MCF 10A (cell line): ENCODE measurements around the gene LRRC47. TPM values are rescaled to one million over a fixed set of nuclear protein-coding genes. Genes with fewer than 3 reads are reported as not detected.

Experiments used
- BruUV-seq: library from RNA; stranded (reverse); fragments of 400-500 nt; replicated peaks from 2 replicates; lab custom pipeline; 2021; lab: Mats Ljungman, UMichigan
- CTCF ChIA-PET: fragments of 300-600 bp; sonication (Branson Sonifier 250); formaldehyde crosslinking; extraction: SDS; loops from one replicate; lab custom pipeline; 2021; ENCODE audit warnings: antibody characterized with exemption, inconsistent platforms; lab: Yijun Ruan, JAX
- POLR2A ChIA-PET: fragments of 300-600, 350-650 bp; sonication (Branson Sonifier 250); formaldehyde crosslinking; extraction: SDS; loops from one replicate; lab custom pipeline; 2020; ENCODE audit warnings: antibody characterized with exemption, inconsistent platforms; lab: Yijun Ruan, JAX
- DNase-seq: peaks from one replicate; pipeline ENCODE4 v3.0.0-alpha.2; 2018; ENCODE audit not compliant: unreplicated experiment
- H3K27ac Mint-ChIP-seq: one replicate; pipeline ENCODE4 v1.8.0; 2022; ENCODE audit warnings: mild to moderate bottlenecking, low read depth, mixed read lengths; ENCODE audit not compliant: unreplicated experiment
- H3K27me3 Mint-ChIP-seq: one replicate; pipeline ENCODE4 v1.8.0; 2022; ENCODE audit warnings: mixed read lengths; ENCODE audit not compliant: insufficient read depth, unreplicated experiment
- H3K36me3 Mint-ChIP-seq: one replicate; pipeline ENCODE4 v1.8.0; 2022; ENCODE audit warnings: mild to moderate bottlenecking, moderate library complexity, mixed read lengths; ENCODE audit not compliant: insufficient read depth, unreplicated experiment
- H3K4me1 Mint-ChIP-seq: one replicate; pipeline ENCODE4 v1.8.0; 2022; ENCODE audit warnings: mixed read lengths; ENCODE audit not compliant: insufficient read depth, unreplicated experiment
- H3K4me3 Mint-ChIP-seq: one replicate; pipeline ENCODE4 v1.8.0; 2022; ENCODE audit warnings: mild to moderate bottlenecking, moderate library complexity, mixed read lengths; ENCODE audit not compliant: unreplicated experiment
- H3K9me3 Mint-ChIP-seq: one replicate; pipeline ENCODE4 v1.8.0; 2022; ENCODE audit warnings: mixed read lengths; ENCODE audit not compliant: unreplicated experiment
- intact Hi-C: fragments of 100-400 bp; cut with micrococcal nuclease; formaldehyde crosslinking; loops from 2 replicates; pipeline ENCODE4 v1.14.1; 2022
- total RNA-seq: library from RNA; stranded (reverse); gene quantifications from 2 replicates; pipeline ENCODE4 v1.2.3, GENCODE V29; 2022
- TF ChIP-seq, protein P1 (sequence below): fragments of 200-600 bp; IDR thresholded peaks from one replicate; pipeline ENCODE4 v1.8.0; 2022; ENCODE audit warnings: antibody characterized with exemption, mild to moderate bottlenecking; ENCODE audit not compliant: unreplicated experiment

Gene LRRC47
- total RNA-seq, 1 experiment from 2014 or later, result 46.1 TPM

DNA sequence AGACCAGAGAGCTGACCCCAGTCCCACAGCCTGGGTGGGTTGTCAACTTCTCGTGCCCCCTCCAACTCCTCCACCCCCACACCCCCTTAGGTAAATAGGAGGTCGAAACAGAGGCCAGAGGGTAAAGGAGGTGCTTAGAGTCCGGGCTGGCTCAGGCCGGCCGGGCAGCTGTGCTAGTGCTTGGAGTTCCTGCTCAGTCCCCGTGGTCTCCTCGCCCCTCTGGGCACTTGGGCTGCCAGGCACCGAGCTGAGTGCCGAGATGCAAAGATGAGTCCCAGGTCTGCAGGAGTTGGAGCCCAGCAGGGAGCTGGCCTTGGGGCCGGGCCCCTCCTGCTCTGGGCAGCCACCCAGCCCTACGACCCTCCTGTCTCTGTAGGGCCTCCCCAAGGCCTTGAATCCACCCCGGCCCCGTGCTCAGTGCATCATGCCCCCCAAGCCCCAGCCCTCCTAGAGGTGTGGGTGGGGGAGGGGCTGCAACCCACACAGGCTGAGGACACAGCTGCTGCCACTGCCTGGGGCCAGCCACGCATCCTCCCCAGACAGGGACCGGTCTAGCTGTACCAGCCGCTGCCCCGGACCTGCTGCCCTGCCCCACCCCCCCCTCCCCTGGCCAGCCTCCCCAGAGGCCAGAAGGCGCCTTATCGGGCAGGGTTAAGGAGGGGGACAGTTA is 21.9 kb downstream of the LRRC47 start:
- TF ChIP-seq, protein P1, sequence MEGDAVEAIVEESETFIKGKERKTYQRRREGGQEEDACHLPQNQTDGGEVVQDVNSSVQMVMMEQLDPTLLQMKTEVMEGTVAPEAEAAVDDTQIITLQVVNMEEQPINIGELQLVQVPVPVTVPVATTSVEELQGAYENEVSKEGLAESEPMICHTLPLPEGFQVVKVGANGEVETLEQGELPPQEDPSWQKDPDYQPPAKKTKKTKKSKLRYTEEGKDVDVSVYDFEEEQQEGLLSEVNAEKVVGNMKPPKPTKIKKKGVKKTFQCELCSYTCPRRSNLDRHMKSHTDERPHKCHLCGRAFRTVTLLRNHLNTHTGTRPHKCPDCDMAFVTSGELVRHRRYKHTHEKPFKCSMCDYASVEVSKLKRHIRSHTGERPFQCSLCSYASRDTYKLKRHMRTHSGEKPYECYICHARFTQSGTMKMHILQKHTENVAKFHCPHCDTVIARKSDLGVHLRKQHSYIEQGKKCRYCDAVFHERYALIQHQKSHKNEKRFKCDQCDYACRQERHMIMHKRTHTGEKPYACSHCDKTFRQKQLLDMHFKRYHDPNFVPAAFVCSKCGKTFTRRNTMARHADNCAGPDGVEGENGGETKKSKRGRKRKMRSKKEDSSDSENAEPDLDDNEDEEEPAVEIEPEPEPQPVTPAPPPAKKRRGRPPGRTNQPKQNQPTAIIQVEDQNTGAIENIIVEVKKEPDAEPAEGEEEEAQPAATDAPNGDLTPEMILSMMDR, result no peak
- intact Hi-C loops, result no loop called here

GRCh38 chr1:3773572-3774275 is 22.6 kb downstream of the LRRC47 start:
- ChIA-PET CTCF (interaction anchor here (0.9 kb wide), 1 partner anchor 20 kb away, joined by 5 read pairs; no protein-coding TSS in a partner anchor), POLR2A (interaction anchor here (0.8 to 1.5 kb wide), 2 partner anchors 20 to 23 kb away, joined by 3 to 8 read pairs; partner anchors contain the start of gene LRRC47)
- no peaks in the 10 kb centered on the region for H3K27me3 Mint-ChIP-seq
- TF ChIP-seq, protein P1, result no peak
- no peak overlapping the region for H3K27ac Mint-ChIP-seq
- no peaks in the 10 kb centered on the region for H3K36me3 Mint-ChIP-seq
- H3K4me1 Mint-ChIP-seq, result no peaks in the 10 kb centered on the region
- no TSS peak for BruUV-seq
- no peaks in the 10 kb centered on the region for H3K9me3 Mint-ChIP-seq
- H3K4me3 Mint-ChIP-seq, result peak overlapping the region; percentile 62
- intact Hi-C loops, result no loop called here
- DNase-seq, result no peak

More for the DNA sequence above, 21.9 kb downstream of the LRRC47 start:
- DNase-seq, result no peak
- Mint-ChIP-seq H3K27me3 (no peaks in the 10 kb centered on the region), H3K4me1 (no peaks in the 10 kb centered on the region), H3K27ac (no peak overlapping the region), H3K9me3 (no peaks in the 10 kb centered on the region), H3K4me3 (no peak overlapping the region), H3K36me3 (peaks cover 6% of the 10 kb centered on the region)
- ChIA-PET POLR2A (interaction anchor here (0.6 to 1.9 kb wide), 4 partner anchors 19 to 118 kb away, joined by 3 to 8 read pairs (median 6); partner anchors contain the start of gene LRRC47), CTCF (interaction anchor here (0.5 to 0.9 kb wide), 2 partner anchors 19 to 331 kb away, joined by 3 to 5 read pairs; no protein-coding TSS in a partner anchor)
- no TSS peak for BruUV-seq

DNA sequence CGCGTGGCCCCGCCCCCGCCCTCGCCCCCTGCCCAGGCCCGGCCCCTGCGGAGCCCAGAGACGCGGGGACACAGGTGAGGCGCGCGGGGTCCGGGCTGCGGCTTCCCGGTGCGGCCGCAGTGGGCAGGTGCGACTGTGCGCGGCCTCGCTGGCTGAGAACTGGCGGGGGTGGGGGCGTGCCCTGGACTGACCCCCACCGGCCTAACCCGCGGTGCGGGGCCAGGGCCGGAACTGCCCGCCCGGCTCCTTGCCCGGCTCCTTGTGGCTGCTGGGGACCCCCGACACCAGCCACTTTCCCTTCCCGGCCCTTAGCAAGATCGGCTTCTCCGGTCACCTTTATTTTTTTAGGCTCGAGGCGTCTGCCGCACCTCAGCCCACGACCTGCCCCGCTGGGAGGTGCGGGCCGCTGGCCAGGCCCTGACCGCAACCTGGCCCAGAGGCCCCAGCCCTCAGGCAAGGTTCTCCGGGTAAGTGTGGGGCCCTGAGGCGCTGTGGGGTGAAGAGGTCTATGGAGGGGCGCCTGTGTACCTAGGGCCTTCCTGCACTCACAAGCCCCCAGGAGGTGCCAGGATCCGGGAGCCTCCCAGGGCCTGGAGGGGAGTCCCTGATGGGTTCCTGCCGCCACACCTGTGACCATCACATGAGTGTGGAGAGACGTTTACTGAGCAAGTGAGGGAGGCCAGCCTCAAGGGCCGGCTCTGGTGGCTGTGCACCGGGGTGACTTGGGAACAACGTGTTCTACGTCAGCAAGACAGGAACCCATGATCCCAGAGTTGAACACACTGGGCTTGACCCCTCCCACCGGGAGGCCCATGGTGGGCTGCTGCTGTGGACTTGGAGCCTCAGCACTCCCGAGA is 23.4 kb downstream of the LRRC47 start, which contains the start of gene SMIM1:
SMIM1 (plus strand) TSS at position 35 of the 857 bp plus-strand sequence. CDS start 2,625 bp downstream, outside the sequence.
- no peak for DNase-seq
- CTCF ChIA-PET, result no interaction called here
- no TSS peak for BruUV-seq
- no peaks in the 10 kb centered on the region for H3K27me3 Mint-ChIP-seq
- POLR2A ChIA-PET, result interaction anchor here (1.5 kb wide), 1 partner anchor 24 kb away, joined by 8 read pairs; the partner anchor contains the start of gene LRRC47
- TF ChIP-seq, protein P1, result no peak
- no peaks in the 10 kb centered on the region for H3K4me1 Mint-ChIP-seq
- intact Hi-C loops, result no loop called here
- no peak within 1 kb of the TSS for H3K27ac Mint-ChIP-seq
- H3K36me3 Mint-ChIP-seq, result no peaks in the 10 kb centered on the region
- H3K9me3 Mint-ChIP-seq, result no peaks in the 10 kb centered on the region
- peak within 1 kb of the TSS; percentile 62 for H3K4me3 Mint-ChIP-seq
